SK-N-SH (cell line): ENCODE results near the gene TFRC.
"Not testable (repeated sequence)": the region's sequence is repeated elsewhere in the genome, so short reads cannot be mapped to it uniquely, and the experiment has no call there.

Source experiments
- EP300 ChIP-seq, 2 experiments: IDR thresholded peaks; 2 replicates each; pipeline versions ENCODE4 v1.4.0 to v1.6.1; 2012; ENCODE audit warnings: borderline replicate concordance in 1 of 2, low read depth in 1 of 2, low read length in 1 of 2
- MEF2A ChIP-seq: IDR thresholded peaks from 2 replicates; pipeline ENCODE4 v1.4.0; 2012; ENCODE audit warnings: low read depth, borderline replicate concordance
- POLR2AphosphoS5 ChIP-seq: IDR thresholded peaks from 2 replicates; pipeline ENCODE4 v1.6.1; 2012; ENCODE audit warnings: low read depth, low read length
- TAF1 ChIP-seq: IDR thresholded peaks from 2 replicates; pipeline ENCODE4 v1.6.1; 2012; ENCODE audit warnings: low read depth, mild to moderate bottlenecking, low read length, moderate library complexity, borderline replicate concordance
- TF ChIP-seq, protein P1 (sequence below): fragments of 200-600 bp; sonication (generic); IDR thresholded peaks from 2 replicates; pipeline ENCODE4 v1.6.1; 2017; ENCODE audit warnings: antibody characterized with exemption, mild to moderate bottlenecking, moderate library complexity

DNA sequence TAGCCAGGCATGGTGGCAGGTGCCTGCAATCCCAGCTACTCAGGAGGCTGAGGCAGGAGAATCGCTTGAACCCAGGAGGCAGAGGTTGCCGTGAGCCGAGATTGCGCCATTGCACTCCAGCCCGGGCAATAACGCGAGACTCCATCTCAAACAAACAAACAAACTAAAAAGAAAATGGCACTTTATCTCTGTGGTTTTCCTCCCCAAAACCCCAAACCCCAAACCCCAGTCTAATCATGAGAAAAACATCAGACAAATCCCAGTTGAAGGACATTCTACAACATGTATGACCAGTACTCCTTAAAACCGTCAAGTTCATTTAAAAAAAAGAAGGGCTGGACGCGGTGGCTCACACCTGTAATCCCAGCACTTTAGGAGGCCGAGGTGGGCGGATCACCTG lies 22.8 kb upstream of the TFRC start:
- TF ChIP-seq MEF2A; TAF1; POLR2AphosphoS5; EP300 (IDR thresholded peaks at IDR 0.05; ENCODE audit: borderline replicate concordance in 1 of 2, low read depth in 1 of 2, low read length in 1 of 2): not testable (repeated sequence)
- TF ChIP-seq, protein P1, sequence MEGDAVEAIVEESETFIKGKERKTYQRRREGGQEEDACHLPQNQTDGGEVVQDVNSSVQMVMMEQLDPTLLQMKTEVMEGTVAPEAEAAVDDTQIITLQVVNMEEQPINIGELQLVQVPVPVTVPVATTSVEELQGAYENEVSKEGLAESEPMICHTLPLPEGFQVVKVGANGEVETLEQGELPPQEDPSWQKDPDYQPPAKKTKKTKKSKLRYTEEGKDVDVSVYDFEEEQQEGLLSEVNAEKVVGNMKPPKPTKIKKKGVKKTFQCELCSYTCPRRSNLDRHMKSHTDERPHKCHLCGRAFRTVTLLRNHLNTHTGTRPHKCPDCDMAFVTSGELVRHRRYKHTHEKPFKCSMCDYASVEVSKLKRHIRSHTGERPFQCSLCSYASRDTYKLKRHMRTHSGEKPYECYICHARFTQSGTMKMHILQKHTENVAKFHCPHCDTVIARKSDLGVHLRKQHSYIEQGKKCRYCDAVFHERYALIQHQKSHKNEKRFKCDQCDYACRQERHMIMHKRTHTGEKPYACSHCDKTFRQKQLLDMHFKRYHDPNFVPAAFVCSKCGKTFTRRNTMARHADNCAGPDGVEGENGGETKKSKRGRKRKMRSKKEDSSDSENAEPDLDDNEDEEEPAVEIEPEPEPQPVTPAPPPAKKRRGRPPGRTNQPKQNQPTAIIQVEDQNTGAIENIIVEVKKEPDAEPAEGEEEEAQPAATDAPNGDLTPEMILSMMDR, result not testable (repeated sequence)
